GM10847 (cell line): ENCODE results near the gene C10orf67.

Experiments
- POLR2A ChIP-seq: IDR thresholded peaks from 2 replicates; pipeline ENCODE4 v1.6.1; 2011; ENCODE audit not compliant: insufficient read length; ENCODE audit errors: extremely low read depth

Gene C10orf67

DNA sequence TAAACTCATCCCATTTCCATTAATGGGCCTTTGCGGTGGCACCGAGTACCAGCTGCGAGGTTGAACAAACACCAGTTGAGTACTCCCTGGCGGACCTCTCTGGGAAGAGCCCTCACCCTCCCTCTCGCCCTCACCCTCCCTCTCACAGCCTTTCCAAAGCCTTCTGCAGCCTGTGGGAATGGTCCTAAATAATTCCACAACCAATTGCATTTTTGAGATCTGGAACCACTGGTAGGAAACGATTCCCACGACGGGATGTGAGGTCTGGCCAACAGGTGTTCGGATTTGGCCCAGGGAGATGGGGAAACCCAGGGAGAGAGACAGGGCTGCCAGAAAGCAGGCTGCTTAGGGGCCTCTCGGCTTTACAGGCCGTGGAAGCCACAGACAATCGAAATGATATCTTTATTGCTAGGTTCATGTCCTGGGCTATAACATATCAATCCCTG lies 147.2 kb downstream of the C10orf67 start:
- TF ChIP-seq POLR2A = no peak

DNA sequence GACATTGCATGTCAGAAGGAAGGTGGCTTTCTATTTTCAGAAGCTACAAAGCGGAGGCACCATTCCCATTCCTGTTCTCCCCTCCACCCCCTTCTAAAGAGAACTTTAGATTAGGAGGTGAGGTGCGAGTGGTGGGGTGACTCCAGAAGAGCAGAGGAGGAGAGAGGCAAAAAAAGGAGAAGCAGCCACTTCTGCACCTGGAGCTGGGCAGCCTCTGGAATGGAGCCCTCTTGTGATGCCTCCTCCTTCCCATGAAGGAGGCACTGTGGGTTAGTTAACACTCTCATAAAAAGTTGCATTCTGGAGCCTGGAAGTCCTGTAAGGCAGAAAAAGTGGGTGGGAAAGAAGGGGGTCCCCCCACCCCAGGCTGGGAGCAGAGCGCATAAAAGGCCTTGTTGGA lies 147.7 kb downstream of the C10orf67 start:
- TF ChIP-seq POLR2A = no peak

DNA sequence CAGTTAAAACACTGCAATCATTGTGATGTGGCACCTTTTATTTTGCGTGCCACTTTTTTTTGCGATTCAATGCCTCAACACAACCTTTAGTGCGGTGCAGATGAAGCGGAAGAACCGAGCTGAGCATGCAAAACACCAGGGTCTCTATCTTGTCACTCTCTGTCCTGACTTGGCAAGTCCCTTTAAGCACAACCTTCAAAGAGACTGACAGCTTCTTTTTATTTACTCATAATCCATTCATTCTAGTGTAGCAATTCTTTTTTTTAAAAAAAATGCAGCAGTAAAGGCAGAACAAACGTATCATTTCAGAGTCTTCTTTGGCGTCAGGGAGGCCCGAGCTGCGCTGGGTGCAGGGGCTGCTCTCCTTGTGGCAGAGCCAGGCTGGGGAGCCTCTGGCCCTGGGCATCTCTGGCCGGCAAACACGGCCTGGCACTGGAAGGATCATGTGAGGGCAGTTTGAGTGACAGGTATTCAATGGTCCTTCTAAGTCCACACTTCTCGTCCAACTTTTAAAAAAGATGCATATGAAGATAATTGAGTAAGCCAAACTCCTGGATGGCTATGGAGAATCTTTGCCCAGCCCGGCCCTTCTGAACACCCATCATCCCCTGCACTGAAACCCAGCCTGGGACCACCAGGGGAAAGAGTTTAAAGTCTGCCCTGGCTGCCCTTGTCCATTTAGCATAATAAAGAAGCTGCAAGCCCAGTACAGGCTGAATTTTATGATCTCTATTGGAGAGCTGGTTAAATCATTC lies 148.6 kb downstream of the C10orf67 start:
- TF ChIP-seq POLR2A = no peak

DNA sequence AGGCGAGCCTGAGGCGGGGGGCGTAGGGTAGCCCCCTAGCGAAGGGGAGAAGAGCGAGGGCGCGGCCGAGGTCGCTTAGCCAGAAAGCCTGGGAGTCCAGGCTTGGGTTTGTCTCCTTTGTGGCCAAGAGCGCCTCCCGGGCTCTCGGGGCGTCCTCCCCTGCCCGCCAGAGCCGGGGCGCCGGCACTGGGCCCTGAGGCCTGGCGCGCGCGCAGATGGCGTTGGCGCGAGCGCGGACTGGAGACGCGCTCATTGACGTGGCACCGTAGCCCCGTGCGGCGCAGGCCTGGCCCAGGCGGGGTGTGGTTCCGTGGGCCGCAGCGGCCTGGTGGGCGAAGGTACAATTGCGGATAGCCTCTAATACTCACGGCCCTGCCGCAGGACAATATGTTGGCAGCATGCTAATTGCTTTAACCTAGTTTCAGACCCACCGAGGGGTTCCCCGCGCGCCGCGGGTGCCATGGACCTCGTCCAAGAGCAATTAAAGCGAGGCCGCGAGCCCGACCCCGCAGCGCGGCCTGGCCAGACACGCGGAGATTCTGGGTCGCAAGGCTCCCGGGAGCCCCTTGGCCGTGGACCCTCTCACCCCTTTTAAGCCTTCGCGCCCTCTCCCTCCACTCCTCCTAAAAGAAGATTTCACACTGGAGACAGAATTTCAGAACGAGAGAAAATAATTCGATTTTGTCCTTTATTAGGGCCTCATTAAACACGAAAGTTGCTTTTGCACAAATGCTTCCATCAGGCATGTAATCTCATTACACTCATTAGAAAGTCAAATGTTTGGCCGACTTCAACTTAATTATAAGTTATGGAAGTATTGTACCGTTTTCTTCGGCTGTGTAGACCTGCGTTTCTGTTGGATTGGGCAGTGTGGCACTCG lies 149.4 kb downstream of the C10orf67 start:
- no peak for TF ChIP-seq POLR2A

DNA sequence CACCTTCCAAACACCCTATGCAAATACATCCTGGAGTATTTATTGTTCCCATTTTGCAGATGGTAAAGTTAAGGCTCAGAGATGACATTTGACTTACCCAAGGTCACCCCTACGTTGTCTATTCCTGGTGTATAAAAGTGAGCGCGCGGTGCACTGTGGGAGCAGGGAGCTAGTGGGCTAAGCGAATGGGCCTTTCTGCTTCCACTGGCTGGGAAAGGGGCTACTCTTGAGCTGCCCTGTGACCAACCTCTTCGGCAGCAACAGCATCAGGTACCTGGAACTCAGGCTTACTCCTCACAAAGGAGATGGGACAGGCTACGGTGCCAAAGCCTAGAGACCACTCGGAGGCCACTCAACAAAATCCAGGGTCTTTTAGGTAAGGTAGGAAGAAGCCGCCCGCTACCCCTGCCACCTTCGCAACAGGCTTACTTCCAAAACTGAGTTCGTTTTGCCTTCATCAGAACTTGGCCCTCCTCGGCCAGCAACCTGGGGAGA lies 150.1 kb downstream of the C10orf67 start:
- TF ChIP-seq POLR2A = no peak

DNA sequence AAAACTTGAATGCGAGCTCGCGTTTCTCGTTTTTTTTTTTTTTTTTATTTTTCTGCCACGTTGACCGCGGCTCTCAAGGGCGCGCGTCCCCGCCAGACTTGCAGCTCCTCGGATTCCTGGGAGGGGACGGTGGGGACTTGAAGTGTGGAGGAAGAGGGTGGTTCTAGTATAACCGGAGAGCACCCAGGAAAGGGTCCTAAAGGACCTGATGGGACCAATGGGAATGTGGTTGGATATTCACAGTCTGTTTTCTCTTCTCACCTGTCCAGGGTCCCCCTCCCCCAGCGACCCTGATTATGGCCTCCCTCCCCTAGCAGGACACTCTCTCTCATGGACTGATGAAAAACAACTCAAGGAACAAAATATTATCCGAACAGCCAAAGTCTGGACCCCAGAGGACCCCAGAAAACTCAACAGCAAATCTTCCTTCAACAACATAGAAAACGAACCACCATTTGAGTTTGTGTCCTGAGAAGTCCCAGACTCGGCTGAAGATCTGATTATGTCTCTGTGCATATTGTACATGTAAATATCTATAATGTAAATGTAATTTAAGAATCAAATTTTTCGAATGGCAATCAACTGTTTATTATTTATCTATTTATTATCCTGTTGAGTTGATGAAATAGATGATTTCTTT lies 151.0 kb downstream of the C10orf67 start:
- no peak for TF ChIP-seq POLR2A

DNA sequence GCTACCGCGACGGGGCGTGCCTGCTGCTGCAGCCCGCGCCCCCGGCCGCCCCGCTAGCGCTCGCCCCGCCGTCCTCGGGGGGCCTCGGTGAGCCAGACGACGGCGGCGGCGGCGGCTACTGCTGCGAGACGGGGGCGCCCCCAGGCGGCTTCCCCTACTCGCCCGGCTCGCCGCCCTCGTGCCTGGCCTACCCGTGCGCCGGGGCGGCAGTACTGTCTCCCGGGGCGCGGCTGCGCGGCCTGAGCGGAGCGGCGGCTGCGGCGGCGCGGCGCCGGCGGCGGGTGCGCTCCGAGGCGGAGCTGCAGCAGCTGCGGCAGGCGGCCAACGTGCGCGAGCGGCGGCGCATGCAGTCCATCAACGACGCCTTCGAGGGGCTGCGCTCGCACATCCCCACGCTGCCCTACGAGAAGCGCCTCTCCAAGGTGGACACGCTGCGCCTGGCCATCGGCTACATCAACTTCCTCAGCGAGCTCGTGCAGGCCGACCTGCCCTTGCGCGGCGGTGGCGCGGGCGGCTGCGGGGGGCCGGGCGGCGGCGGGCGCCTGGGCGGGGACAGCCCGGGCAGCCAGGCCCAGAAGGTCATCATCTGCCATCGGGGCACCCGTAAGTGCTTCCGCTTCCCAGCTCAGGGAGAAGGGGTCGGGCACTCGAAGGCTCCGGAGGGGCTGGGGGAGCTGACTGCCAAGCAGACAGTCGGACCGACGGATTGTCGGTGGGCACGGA lies 151.7 kb downstream of the C10orf67 start:
- no peak for TF ChIP-seq POLR2A

DNA sequence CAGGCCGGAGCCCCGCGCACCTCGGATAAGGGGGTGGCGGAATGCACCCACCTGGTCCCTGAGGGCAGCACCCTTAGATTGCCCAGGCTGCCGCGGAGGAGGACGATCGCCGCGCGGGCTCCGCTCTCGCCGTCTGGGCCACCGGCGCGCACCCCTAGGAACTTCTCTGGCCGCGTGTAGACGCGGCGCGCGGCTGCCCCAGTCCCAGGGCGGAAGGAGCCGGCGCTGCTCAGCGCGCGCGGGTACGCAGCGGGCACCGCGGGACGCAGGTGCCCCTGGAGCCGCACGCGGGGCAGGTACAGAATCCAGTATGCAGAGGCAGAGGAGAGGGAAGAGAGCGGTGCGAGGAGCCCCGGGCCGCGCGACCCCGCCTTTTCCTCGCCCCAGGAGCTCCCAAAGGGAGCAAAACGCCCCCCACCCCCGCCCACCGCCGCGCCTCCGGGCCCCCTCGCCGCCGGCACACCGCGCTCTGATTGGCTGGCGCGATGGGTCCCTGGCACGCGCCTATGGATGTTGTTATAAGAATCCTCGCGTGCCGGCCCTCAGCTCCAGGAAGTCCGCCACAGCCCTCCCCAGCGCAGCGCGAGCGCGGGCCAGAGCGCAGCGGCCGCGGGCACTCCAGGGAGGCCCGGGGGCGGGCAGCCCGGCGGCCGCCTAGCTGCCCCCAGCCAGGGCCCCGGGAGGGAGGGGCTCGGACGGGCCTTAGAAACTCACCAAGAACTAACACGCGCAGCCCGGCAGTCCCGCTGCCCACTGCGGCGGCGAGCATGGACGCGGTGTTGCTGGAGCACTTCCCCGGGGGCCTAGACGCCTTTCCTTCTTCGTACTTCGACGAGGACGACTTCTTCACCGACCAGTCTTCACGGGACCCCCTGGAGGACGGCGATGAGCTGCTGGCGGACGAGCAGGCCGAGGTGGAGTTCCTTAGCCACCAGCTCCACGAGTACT lies 152.6 kb downstream of the C10orf67 start, which contains the start of gene PTF1A:
PTF1A (plus strand) TSS at position 549 of the 948 bp plus-strand sequence; CDS start at position 768, 219 bp downstream.
- TF ChIP-seq POLR2A = no peak

DNA sequence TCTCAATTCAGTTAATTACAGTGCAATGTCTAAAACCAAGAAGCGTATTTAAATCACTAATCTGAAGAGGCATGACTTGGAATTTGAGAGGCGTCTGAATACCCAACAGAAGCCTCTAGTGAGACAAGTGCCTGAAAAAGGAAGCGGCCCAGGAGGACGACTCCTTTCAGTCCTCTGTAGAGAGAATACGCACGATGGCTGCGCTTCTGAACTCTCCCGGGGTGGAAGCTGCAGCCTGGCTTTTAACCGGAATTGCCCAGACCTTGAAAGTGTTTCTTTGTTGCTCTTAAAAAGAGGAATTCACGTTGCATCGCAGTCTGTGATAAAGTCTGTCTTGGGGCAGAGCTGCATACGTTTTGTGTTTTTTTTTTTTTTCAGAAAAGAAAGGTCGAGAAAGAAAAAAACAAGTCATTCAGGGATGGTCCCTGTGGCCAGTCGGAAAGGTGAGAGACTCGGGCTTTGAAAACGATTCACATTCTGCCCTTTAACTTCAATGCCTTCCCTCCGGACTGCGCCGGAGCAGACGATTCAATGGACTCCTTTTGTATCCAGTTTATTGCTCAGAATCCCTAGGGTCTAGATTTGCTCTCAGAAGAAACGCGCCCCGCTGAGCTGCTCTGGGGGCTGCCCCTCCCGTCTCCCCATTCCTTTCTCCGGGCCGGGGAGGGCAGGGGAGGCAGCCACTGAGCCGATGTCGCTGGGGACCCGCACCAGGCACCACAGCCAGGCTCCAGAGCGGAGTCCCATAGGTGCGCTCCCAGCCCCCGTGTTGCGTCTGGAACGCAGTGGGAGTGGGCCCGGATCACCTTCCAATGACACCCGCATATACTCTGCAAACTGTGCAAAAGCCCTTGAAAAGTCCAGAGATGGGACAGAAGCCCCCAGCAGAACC lies 153.5 kb downstream of the C10orf67 start:
- TF ChIP-seq POLR2A = no peak

DNA sequence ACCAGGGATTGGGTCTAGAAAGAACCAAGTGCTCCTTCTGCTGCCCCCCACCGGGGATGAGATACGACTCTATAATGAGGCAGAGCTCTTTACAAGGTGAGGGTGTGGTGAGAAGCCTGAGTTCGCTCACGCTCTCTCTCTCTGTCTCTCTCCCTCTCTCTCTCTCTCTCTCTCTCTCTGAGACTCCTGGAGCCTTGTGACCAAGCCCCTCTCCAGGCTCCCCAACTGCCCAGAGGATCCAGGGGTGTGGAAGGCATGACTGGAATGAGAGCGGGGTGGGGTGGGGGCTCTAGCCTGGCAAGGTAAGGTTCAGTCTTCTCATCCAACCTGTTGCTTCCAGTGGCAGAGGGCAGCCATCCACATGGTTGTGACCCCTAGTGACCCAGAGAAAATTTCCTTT lies 155.6 kb downstream of the C10orf67 start:
- no peak for TF ChIP-seq POLR2A

DNA sequence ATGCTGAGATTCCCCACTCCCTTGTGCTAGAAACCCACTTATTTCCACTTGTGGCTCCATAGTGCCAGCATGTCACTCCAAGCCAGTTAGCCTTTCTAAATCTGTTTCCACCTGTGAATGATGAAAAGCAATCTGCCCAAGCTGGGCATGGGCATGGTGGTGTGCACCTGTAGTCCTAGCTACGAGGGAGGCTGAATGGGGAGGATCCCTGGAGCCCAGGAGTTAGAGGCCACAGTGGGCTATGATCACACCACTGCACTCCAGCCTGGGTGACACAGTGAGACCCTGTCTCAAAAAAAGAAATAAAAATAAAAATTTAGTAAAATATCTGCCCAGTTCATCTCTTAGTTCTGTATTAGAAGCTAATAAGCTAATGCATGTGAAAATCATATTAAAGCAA lies 157.4 kb downstream of the C10orf67 start:
- TF ChIP-seq POLR2A = no peak

DNA sequence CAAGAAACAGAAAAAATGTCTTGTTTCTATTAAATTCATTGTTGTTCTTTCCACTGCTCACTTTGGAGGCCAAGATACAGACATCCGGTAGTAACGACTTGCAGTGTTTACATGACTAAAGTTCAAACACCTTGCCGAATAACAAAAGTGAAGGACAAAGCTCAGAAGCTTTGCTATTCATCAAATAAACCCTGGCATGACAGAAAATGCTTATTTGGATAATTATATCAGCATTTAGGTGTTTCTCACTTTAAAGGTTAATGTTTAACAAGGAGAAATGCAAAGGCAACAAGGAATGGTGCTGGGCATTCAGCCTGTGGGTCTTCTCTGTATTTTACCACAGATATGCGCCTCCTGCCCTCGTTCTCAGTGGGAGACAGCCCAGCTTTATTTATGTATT lies 157.9 kb downstream of the C10orf67 start:
- no peak for TF ChIP-seq POLR2A

DNA sequence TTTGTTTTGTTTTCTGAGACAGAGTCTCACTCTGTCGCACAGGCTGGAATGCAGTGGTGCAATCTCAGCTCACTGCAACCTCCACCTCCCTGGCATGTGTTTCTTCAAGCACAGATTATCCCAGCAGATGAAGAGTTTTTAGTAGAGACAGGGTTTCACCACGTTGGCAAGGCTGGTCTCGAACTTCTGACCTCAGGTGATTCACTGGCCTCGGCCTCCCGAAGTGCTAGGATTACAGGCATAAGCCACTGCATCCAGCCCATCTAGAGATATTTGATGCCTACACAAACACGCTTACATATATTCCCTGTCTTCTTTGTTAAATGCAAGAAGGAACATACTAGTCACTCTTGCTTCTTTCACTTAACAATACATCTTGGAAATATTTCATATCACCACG lies 158.4 kb downstream of the C10orf67 start:
- no peak for TF ChIP-seq POLR2A
